Measurements from ENCODE around the gene COQ2.
"Not testable (repeated sequence)": the region's sequence is repeated elsewhere in the genome, so short reads cannot be mapped to it uniquely, and the experiment has no call there.

The COQ2 gene

DNA sequence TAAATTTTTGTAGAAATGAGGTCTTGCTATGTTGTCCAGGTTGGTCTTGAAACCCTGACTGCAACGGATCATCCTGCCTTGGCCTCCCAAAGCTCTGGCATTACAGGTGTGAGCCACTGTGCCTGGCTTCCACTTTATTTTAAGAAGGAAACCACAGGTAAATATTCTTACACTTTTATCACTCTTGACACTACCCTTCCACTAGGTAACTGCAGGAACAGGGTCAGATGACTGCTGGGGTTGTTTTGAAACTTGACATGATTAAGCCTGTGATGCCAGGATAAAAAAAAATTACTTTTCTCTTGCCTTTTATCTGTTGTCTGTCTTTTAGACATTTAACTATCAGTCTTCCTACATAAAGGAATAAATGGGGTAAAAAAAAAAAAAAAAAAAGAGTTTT is 43.5 kb downstream of the COQ2 start:
- peak in 3 of 6 experiments; percentile 18 to 46 (median 29) for DNase-seq

DNA sequence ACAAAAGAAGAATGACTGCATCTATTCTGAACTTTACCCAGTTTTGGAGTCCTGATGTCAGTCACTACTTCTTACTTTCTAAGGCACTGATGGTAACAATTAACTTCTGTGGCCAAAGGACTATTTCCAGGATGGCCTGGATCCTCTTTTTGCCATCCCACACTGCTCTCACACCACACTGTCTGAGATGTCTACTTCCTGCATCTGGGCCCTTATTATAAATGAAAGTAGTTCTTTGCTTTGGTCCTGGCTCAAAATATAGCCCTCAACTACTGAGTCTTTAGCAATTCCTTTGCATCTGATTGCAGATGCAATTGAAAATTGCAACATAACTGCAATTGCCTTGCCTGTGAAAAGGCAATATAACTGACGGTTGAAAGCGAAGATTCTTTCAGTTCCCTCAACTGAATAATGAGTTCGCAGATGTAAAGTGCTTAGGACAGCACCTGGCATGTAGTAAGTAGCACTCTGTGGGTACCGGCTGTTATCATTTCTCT is 44.2 kb downstream of the COQ2 start:
- DNase-seq = no peak

- no peak for DNase-seq
Observed at GRCh38 chr4:83238393-83239248, 46.0 kb downstream of the COQ2 start.

DNA sequence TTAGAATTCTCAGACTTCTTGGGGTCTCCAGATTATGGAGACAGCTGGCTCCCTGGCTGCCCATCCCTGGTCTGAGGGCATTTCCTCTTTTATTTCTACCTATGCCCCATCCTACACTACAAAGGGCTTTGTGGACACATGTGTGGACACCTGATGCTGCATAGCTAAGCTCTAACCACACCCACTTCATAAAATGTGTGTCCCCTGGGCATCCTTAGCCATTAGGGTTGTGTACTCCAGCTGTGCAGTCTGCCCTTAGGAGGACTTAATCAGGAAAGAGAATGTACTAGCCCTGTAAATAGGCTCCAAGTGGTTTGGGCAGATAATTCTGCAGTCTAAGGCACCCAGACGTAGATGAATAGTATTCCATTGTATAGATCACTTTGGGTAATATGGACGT is 47.0 kb downstream of the COQ2 start:
- no peak for DNase-seq

DNA sequence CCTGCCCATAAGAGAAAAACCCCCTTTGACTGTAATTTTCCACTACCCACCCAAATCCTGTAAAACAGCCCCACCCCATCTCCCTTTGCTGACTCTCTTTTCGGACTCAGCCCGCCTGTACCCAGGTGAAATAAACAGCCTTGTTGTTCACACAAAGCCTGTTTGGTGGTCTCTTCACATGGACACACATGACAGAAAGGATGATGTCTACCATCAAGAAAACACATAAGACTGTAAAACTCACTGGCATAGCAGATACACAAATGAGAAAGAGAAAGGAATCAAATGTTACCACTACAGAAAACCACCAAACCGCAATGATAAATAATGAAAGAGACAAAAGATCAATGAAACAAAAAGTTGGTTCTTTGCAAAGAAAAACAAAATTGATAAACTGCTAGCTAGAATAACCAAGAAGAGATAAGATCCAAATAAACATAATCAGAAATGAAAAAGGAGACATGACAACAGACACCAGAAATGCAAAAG is 48.9 kb downstream of the COQ2 start:
- peak in 3 of 6 experiments; percentile 36 to 62 (median 60) for DNase-seq

DNA sequence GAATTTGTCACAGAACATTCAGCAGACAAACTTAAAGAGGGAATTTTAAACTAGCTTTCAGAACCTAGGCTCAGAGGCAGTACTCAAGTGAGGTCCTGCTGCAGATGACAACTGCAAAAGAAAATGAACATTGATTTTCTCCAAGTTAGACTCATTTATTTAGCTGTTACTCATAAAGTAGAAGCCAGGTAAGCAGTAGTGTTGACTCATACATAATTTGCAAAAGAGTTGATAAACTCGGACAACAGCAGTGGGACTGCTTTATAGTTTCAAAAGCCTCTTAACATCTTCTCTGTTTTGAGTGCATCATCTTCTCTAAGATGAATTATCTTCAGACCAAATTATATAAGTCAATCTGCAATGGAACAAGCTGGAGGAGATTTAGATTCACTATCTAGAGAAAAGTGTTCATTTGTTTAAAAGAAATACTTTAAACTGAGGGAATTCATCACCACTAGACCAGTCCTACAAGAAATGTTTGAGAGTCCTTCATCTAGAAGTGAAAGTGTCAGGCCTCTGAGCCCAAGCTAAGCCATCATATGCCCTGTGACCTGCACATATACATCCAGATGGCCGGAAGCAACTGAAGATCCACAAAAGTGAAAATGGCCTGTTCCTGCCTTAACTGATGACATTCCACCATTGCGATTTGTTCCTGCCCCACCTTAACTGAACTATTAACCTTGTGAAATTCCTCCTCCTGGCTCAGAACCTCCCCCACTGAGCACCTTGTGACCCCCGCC is 49.5 kb downstream of the COQ2 start:
- no peak for DNase-seq

DNA sequence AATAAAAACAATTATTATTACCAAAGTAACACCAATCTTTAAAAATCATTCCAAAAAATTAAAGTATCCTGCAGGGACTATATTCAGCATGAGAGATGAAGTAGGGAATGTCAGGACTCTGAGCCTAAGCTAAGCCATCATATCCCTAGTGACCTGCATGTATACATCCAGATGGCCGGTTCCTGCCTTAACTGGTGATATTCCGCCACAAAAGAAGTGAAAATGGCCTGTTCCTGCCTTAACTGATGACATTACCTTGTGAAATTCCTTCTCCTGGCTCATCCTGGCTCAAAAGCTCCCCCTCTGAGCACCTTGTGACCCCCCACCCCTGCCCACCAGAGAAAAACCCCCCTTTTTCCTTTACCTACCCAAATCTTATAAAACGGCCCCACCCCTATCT is 50.2 kb downstream of the COQ2 start:
- not testable (repeated sequence) for DNase-seq

GRCh38 chr4:83232082-83232481 is 52.5 kb downstream of the COQ2 start:
- DNase-seq = no peak

GRCh38 chr4:83231620-83232076 is 53.0 kb downstream of the COQ2 start:
- DNase-seq = peak in 2 of 6 experiments; percentile 10

DNA sequence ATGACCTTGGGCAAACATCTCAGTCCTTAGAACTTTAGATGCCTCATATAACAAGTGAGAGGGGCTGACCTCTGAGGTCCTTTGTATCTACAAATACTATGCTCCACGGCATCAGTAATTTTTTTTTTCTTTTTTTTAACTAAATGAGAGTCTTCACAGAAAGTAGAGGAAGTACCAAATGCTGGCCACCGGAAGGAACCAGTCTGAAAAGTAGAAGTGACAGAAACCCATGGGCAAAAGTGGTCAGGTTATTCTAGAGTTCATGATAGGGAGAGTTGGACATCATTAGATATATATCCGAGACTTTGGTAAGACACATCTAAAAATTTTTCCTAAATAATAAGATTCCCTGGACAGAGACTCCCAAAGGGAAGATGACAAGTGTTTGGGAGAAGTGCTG is 53.7 kb downstream of the COQ2 start:
- no peak for DNase-seq

DNA sequence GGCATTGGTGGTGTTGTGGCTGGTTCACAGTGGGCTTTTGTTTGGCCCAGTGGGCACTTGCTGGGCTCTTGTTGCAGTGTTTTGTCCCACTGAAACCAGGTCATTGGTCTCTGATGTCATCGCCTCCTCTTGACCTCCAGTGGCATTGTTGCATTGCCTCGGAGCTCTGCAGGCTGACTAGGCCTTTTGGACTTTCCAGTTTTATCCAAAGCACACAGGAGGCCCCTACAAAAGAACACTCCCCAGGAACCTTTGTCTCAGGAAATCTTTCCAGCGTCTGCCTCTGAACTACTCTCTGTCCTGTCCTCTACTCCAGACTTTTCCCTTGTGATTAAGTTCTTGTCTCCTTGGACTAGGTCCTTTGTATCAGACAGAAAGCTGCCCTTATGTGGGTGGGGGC is 54.8 kb downstream of the COQ2 start:
- DNase-seq = no peak

DNA sequence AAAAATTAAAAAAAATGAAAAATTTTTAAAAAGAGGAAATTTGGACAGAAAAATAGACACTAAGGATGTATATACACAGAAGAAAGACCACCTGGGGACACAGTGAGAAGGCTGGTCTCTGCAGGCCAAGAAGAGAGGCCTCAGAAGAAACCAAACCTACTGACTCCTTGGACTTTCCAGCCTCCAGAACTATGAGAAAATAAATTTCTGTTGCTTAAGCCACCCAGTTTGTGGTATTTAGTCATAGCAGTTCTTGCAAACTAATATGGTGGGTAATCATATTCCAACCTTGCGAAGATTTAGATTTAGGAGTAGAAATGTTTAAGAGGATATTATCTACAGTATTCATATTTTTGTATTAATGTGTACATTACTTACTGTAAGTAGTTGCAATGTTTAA is 56.4 kb downstream of the COQ2 start:
- DNase-seq = no peak

DNA sequence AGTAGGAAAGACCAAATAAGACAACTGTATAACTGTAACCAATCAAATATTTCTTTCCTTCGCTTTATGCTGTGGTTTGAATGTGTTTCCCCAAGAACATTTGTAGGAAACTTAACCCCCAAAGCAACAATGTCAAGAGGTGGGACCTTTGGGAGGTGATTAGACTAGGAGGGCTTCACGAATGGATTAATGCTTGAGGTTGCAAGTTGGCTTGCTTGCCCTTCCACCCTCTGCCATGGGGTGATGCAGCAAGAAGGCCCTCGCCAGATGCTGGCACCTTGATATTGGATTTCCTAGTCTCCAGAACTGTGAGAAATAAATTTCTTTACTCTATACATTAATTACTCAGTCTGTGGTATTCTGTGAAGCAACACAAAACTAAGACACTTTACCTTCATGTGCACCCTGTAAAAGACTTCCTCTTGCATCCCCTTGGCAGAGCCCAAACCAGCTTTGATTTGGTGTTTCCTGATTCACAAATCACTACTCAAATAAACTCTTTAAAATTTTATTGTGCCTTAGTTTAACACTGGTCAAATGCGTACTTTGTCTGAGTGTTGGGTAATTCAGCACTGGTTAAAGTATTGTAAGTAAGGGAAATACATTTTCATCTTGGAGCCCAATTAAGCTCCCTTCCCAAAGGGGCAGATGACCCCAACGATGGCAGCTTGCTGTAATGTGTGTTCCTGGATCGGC is 59.9 kb downstream of the COQ2 start:
- DNase-seq = no peak

GRCh38 chr4:83223781-83224180 is 60.8 kb downstream of the COQ2 start:
- no peak for DNase-seq

DNA sequence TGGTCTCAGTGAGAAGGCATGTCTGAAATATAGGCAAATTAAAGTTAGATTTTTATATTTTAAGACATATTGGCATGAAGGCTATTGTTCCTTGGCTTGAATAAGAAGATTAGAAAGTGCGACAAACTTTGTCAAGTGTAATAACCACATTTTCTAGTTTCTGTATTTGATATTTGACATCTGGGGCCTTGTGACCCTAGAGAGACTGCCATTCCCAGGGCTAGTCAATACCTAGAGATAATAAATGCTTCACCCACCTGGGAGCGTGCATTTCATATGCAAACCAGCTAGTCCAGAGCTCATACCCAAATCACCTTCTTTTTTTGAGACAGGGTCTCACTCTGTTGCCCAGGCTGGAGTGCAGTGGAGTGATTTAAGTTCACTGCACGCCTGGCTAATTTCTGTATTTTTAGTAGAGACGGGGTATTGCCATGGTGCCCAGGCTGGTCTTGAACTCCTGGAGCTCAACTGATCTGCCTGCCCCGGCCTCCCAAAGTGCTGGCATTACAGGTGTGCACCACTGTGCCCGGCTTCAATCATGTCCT is 62.6 kb downstream of the COQ2 start:
- no peak for DNase-seq

GRCh38 chr4:83219344-83220331 is 65.0 kb downstream of the COQ2 start:
- peak in 5 of 6 experiments; percentile 4 to 64 (median 51) for DNase-seq

GRCh38 chr4:83217721-83218522 is 66.7 kb downstream of the COQ2 start:
- DNase-seq = peak; percentile 11 to 87 (median 65)

DNA sequence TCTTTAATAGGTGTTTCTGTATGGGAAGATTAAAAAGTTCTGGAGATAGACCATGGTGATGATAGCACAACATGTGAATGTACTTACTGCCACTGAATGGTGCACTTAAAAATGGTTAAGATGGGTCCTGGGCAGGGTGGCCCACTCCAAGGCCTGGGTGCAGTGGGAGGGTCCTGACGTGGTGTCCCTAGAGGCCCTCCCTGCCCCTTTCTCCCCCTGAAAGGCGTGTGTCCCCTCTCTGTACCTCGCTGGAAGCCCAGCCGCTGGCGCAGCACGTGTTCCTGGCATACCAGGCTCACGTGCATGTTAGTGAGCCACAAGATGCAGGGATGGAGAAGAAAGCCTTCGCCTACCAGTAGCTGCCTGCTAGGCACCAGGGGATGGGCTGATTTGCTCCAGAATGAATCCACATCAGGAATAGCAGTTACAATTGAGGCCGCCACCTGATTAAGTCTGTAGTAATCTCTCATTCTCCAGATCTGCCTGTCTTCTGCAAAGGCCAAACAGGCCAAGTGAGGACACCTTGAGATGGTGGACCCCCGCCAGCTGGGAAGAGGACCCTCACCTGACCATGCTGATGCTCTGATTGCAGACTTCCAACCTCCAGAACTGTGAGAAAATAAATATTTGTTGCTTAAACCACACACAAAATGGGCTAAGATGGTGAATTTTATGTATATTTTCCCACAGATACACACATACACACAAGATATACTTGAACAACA is 67.5 kb downstream of the COQ2 start:
- peak in 2 of 6 experiments; percentile 4 to 7 for DNase-seq

DNA sequence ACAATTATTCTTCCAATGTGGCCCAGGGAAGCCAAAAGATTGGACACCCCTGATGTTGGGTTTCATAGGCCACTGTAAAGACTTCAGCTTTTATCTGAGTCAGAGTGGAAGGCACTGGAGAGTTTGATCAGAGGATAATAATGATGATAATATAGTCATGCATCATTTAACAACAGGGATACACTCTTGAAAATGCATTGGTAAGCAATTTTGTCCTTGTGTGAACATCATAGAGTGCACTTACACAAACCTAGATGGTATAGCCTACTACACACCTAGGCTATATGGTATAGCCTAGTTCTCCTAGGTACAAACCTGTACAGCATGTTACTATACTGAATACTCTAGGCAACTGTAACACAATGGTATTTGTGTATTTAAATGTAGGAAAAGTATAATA is 70.5 kb downstream of the COQ2 start:
- DNase-seq = no peak

Data from stimulated activated naive CD4-positive, alpha-beta T cell (primary cell).